Loucy (cell line): Measurements from ENCODE around the gene KLHL40.

Experiments used
- H2AFZ ChIP-seq: fragments of 200-600 bp; sonication (generic); 2 replicates; pipeline ENCODE4 v1.6.0; 2016; ENCODE audit warnings: antibody characterized with exemption, mild to moderate bottlenecking, low read length, moderate library complexity
- H3F3A ChIP-seq: fragments of 200-600 bp; 2 replicates; pipeline ENCODE4 v1.6.0; 2016; ENCODE audit warnings: antibody characterized with exemption, low read depth, mild to moderate bottlenecking
- H3K27me3 ChIP-seq: fragments of 200-600 bp; sonication (generic); 2 replicates; pipeline ENCODE4 v1.6.1; 2014; ENCODE audit warnings: low read length, mild to moderate bottlenecking; ENCODE audit not compliant: insufficient read depth, poor library complexity, severe bottlenecking
- H3K36me3 ChIP-seq: fragments of 200-600 bp; sonication (generic); 2 replicates; pipeline ENCODE4 v1.6.1; 2016; ENCODE audit warnings: low read length; ENCODE audit not compliant: insufficient read depth
- H3K4me1 ChIP-seq: fragments of 200-600 bp; sonication (generic); 2 replicates; pipeline ENCODE4 v1.5.1; 2014; ENCODE audit warnings: low read length, mild to moderate bottlenecking; ENCODE audit not compliant: insufficient read depth, poor library complexity, severe bottlenecking
- H3K4me2 ChIP-seq: fragments of 200-600 bp; sonication (generic); 2 replicates; pipeline ENCODE4 v1.6.0; 2014; ENCODE audit warnings: antibody characterized with exemption, low read length, low read depth, mild to moderate bottlenecking; ENCODE audit not compliant: poor library complexity, severe bottlenecking
- H3K4me3 ChIP-seq: fragments of 200-600 bp; sonication (generic); 2 replicates; pipeline ENCODE4 v1.5.1; 2014; ENCODE audit warnings: low read length, mild to moderate bottlenecking, mixed read lengths; ENCODE audit not compliant: poor library complexity, severe bottlenecking
- H3K79me2 ChIP-seq: fragments of 200-600 bp; sonication (generic); 2 replicates; pipeline ENCODE4 v1.6.1; 2014; ENCODE audit warnings: low read length; ENCODE audit not compliant: insufficient read depth
- H3K9ac ChIP-seq: fragments of 200-600 bp; sonication (generic); 2 replicates; pipeline ENCODE4 v1.6.0; 2014; ENCODE audit warnings: mild to moderate bottlenecking, low read depth, low read length, moderate library complexity; ENCODE audit not compliant: poor library complexity, severe bottlenecking
- H3K9me2 ChIP-seq: fragments of 200-600 bp; sonication (generic); replicated peaks from 2 replicates; pipeline ENCODE4 v1.6.1; 2016; ENCODE audit warnings: low read depth, low read length, mixed read lengths
- H3K9me3 ChIP-seq: fragments of 200-600 bp; sonication (generic); 2 replicates; pipeline ENCODE4 v1.6.1; 2014; ENCODE audit warnings: mild to moderate bottlenecking, antibody characterized with exemption, low read length, low read depth; ENCODE audit not compliant: insufficient read depth
- H4K20me1 ChIP-seq: fragments of 200-600 bp; sonication (generic); 2 replicates; pipeline ENCODE4 v1.6.0; 2014; ENCODE audit warnings: antibody characterized with exemption, low read length, mild to moderate bottlenecking; ENCODE audit not compliant: insufficient read depth, poor library complexity, severe bottlenecking
- EZH2phosphoT487 ChIP-seq: fragments of 200-600 bp; IDR thresholded peaks from 2 replicates; pipeline ENCODE4 v1.6.1; 2018; ENCODE audit warnings: antibody characterized with exemption, mild to moderate bottlenecking, moderate library complexity, borderline replicate concordance
- TF ChIP-seq, protein P1 (sequence below): fragments of 200-600 bp; sonication (generic); conservative IDR thresholded peaks from 2 replicates; pipeline ENCODE4 v1.5.1; 2014; ENCODE audit warnings: mild to moderate bottlenecking, antibody characterized with exemption, low read length

Gene KLHL40

DNA sequence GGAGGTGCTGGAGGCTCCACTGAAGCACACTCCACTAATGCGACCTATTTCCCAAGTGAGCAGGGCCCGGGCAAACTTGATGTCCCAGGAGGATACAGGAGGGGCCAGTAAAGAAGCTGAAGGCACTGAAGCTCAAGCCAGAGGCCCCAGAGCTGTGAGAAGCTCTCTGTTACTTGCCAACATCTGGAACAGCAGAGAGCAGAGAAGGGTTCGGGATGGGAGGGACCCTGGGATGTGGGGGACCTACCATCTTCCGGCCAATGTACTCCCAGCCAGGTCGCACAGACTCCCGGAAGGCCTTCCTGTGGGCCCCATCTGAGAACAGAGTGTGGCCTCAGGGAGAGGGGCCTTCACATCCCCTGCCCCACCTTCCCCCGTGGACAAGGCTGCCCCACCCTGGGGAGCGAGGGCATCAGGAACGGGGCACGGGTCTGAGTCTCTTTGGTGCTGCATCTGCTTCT, 14.2 kb downstream of the KLHL40 start:
- Histone ChIP-seq H4K20me1 (no peaks in the 10 kb centered on the region), H3K9me3 (no peaks in the 10 kb centered on the region), H3K36me3 (no peaks in the 10 kb centered on the region), H3K4me1 (no peaks in the 10 kb centered on the region), H3F3A (no peaks in the 10 kb centered on the region), H3K4me3 (no peak overlapping the region), H3K9me2 (no peaks in the 10 kb centered on the region), H3K4me2 (no peak overlapping the region), H3K79me2 (no peaks in the 10 kb centered on the region), H3K9ac (no peak overlapping the region), H3K27me3 (no peaks in the 10 kb centered on the region), H2AFZ (no peak overlapping the region)
- TF ChIP-seq, protein P1, sequence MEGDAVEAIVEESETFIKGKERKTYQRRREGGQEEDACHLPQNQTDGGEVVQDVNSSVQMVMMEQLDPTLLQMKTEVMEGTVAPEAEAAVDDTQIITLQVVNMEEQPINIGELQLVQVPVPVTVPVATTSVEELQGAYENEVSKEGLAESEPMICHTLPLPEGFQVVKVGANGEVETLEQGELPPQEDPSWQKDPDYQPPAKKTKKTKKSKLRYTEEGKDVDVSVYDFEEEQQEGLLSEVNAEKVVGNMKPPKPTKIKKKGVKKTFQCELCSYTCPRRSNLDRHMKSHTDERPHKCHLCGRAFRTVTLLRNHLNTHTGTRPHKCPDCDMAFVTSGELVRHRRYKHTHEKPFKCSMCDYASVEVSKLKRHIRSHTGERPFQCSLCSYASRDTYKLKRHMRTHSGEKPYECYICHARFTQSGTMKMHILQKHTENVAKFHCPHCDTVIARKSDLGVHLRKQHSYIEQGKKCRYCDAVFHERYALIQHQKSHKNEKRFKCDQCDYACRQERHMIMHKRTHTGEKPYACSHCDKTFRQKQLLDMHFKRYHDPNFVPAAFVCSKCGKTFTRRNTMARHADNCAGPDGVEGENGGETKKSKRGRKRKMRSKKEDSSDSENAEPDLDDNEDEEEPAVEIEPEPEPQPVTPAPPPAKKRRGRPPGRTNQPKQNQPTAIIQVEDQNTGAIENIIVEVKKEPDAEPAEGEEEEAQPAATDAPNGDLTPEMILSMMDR, result no peak
- TF ChIP-seq EZH2phosphoT487, result no peak

GRCh38 chr3:42700366-42701288, 15.3 kb downstream of the KLHL40 start:
- Histone ChIP-seq H3K4me1 (no peaks in the 10 kb centered on the region), H3K79me2 (no peaks in the 10 kb centered on the region), H3K9me2 (no peaks in the 10 kb centered on the region), H2AFZ (no peak overlapping the region), H3K9ac (no peak overlapping the region), H3K27me3 (no peaks in the 10 kb centered on the region), H3F3A (no peaks in the 10 kb centered on the region), H3K4me2 (no peak overlapping the region), H3K36me3 (no peaks in the 10 kb centered on the region), H3K4me3 (no peak overlapping the region), H3K9me3 (no peaks in the 10 kb centered on the region), H4K20me1 (no peaks in the 10 kb centered on the region)
- TF ChIP-seq EZH2phosphoT487, result no peak
- TF ChIP-seq, protein P1, result no peak

DNA sequence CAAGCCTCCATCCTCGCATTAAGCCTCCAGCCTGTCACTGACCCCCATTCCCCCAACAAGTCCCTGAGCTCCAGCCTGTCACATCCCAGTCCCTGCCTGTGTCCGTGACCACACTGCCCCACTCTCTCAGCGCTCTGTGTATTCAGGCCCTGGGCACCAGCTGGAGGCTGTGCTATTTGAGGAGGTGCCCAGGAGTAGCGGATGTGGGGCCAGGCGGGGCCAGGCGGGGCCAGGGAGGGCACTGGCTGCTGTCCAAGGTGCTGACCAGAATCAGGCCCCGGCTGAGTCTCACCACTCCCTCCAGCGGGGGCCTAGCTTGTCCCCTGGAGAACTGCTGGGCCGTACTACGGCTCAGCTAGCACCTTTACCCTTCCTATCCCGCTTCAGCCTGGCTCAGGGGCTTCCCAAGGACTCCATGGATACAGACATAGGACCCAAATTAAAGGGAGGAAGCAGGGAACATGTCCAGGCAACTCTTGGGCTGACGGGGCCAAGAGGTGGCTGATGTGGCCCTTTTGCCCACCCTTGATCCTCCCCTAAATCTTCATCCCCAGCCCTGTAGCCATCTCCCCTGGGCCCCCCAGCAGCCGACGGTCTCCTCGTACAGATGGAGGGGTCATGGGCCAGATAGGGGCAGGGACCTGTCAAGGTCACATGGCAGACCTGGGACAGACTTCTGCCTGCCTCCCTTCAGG, 16.2 kb downstream of the KLHL40 start:
- H3K9me2 ChIP-seq, result no peaks in the 10 kb centered on the region
- no peaks in the 10 kb centered on the region for H3F3A ChIP-seq
- no peak overlapping the region for H3K4me3 ChIP-seq
- H3K9ac ChIP-seq, result no peak overlapping the region
- H4K20me1 ChIP-seq, result no peaks in the 10 kb centered on the region
- no peaks in the 10 kb centered on the region for H3K36me3 ChIP-seq
- H3K4me2 ChIP-seq, result no peak overlapping the region
- H3K79me2 ChIP-seq, result no peaks in the 10 kb centered on the region
- no peaks in the 10 kb centered on the region for H3K27me3 ChIP-seq
- no peaks in the 10 kb centered on the region for H3K4me1 ChIP-seq
- no peak overlapping the region for H2AFZ ChIP-seq
- no peak for TF ChIP-seq EZH2phosphoT487
- TF ChIP-seq, protein P1, result no peak
- no peaks in the 10 kb centered on the region for H3K9me3 ChIP-seq
